ENCODE measurements around the gene HEXIM1. TPM values are rescaled to one million over a fixed set of nuclear protein-coding genes. Genes with fewer than 3 reads are reported as not detected.

HEXIM1 gene
- total RNA-seq, 4 donors from 2014 or later, result 48.3 to 56.3 (median 53.8) TPM

GRCh38 chr17:45115871-45116270, 32.4 kb upstream of the HEXIM1 start:
- no peak overlapping the region for H3K27ac ChIP-seq
- H3K4me1 ChIP-seq, result peaks cover 0 to 19% (median 12%) of the 10 kb centered on the region in 3 donors
- no peaks in the 10 kb centered on the region for H3K9me3 ChIP-seq
- H3K4me3 ChIP-seq, result no peak overlapping the region
- WGBS, 2 donors (ENCODE audit: low coverage in 1 of 2), result 74 to 82% methylated on average over 5 to 8 of the region's 11 CpGs
- ATAC-seq, result no peak
- no peak for TF ChIP-seq POLR2AphosphoS5 (IDR thresholded peaks at IDR 0.05)
- TF ChIP-seq EP300 (IDR thresholded peaks at IDR 0.05), result no peak
- no peak for TF ChIP-seq POLR2A (IDR thresholded peaks at IDR 0.05)
- TF ChIP-seq, protein P1, sequence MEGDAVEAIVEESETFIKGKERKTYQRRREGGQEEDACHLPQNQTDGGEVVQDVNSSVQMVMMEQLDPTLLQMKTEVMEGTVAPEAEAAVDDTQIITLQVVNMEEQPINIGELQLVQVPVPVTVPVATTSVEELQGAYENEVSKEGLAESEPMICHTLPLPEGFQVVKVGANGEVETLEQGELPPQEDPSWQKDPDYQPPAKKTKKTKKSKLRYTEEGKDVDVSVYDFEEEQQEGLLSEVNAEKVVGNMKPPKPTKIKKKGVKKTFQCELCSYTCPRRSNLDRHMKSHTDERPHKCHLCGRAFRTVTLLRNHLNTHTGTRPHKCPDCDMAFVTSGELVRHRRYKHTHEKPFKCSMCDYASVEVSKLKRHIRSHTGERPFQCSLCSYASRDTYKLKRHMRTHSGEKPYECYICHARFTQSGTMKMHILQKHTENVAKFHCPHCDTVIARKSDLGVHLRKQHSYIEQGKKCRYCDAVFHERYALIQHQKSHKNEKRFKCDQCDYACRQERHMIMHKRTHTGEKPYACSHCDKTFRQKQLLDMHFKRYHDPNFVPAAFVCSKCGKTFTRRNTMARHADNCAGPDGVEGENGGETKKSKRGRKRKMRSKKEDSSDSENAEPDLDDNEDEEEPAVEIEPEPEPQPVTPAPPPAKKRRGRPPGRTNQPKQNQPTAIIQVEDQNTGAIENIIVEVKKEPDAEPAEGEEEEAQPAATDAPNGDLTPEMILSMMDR (IDR thresholded peaks at IDR 0.05), result no peak
- H3K27me3 ChIP-seq, result no peaks in the 10 kb centered on the region
- H3K36me3 ChIP-seq, result peaks cover 0 to 89% of the 10 kb centered on the region in 2 donors

GRCh38 chr17:45116434-45117016, 31.8 kb upstream of the HEXIM1 start:
- TF ChIP-seq EP300 (IDR thresholded peaks at IDR 0.05), result no peak
- TF ChIP-seq POLR2AphosphoS5 (IDR thresholded peaks at IDR 0.05), result no peak
- TF ChIP-seq, protein P1 (IDR thresholded peaks at IDR 0.05), result no peak
- TF ChIP-seq POLR2A (IDR thresholded peaks at IDR 0.05), result no peak
- Histone ChIP-seq H3K27ac (no peak overlapping the region), H3K4me1 (peaks cover 0 to 19% (median 7%) of the 10 kb centered on the region in 3 donors), H3K27me3 (no peaks in the 10 kb centered on the region), H3K36me3 (peaks cover 0 to 95% of the 10 kb centered on the region in 2 donors), H3K9me3 (no peaks in the 10 kb centered on the region), H3K4me3 (no peak overlapping the region)
- ATAC-seq, result no peak
- 85 to 89% methylated on average over 3 to 5 of the region's 10 CpGs for WGBS, 2 donors (ENCODE audit: low coverage in 1 of 2)

GRCh38 chr17:45117334-45117733, 30.9 kb upstream of the HEXIM1 start:
- Histone ChIP-seq H3K4me3 (no peak overlapping the region), H3K9me3 (no peaks in the 10 kb centered on the region), H3K27ac (no peak overlapping the region), H3K4me1 (peaks cover 0 to 19% (median 0%) of the 10 kb centered on the region in 3 donors), H3K36me3 (peaks cover 0 to 90% of the 10 kb centered on the region in 2 donors), H3K27me3 (no peaks in the 10 kb centered on the region)
- no peak for ATAC-seq
- 90 to 95% methylated on average over 4 of the region's 4 CpGs for WGBS, 2 donors (ENCODE audit: low coverage in 1 of 2)
- TF ChIP-seq, protein P1 (IDR thresholded peaks at IDR 0.05), result no peak
- TF ChIP-seq POLR2A (IDR thresholded peaks at IDR 0.05), result no peak
- no peak for TF ChIP-seq EP300 (IDR thresholded peaks at IDR 0.05)
- no peak for TF ChIP-seq POLR2AphosphoS5 (IDR thresholded peaks at IDR 0.05)

DNA sequence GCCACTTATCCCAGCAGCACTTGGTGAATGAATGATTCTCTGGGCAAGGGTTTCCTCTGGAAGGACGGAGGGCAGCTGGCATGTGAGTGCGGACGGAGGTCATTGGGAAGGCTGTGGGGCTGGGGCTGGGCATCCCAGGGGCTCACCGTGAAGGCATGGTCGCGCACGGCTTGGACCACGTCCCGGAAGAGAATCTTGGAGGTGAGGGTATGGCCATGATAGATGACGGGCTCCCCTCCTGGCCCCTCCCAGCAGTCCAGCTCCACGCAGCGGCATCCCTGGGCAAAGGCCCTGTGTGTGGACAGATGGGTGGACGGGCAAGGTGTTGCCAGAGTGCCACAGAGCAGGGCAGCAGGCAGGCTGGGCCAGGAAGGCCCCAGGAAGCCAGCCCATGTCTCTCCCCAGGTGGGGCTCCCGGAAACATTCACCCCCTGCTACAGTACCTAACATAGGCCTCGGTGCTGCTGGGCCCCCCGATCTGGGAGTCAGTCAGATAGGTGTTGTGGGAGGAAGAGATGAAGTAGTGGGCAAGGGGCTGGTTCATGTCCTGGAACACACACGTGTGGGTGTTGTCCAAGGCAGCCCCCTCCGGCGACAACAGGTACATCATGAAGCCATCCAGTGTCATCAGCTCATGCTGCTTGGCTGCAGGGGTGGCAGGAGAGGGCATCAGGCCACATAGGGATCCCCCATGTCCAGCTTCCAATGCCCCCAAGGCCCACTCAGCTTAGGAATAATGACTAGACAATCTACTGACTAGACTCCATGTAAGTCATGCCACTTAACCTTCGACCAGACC, 30.2 kb upstream of the HEXIM1 start:
- Histone ChIP-seq H3K27ac (no peak overlapping the region), H3K4me3 (no peak overlapping the region), H3K27me3 (no peaks in the 10 kb centered on the region), H3K36me3 (peaks cover 0 to 82% of the 10 kb centered on the region in 2 donors), H3K9me3 (no peaks in the 10 kb centered on the region), H3K4me1 (peaks cover 0 to 23% (median 0%) of the 10 kb centered on the region in 3 donors)
- TF ChIP-seq POLR2AphosphoS5 (IDR thresholded peaks at IDR 0.05) (no peak), EP300 (IDR thresholded peaks at IDR 0.05) (no peak), POLR2A (IDR thresholded peaks at IDR 0.05) (no peak)
- TF ChIP-seq, protein P1 (IDR thresholded peaks at IDR 0.05), result no peak
- 87 to 100% methylated on average over 1 to 16 of the region's 20 CpGs for WGBS, 2 donors (ENCODE audit: low coverage in 1 of 2)
- no peak for ATAC-seq

Measured in gastroesophageal sphincter (tissue), 4 donors.